Caco-2 (cell line): ENCODE measurements around the gene SLC6A6. TPM values are rescaled to one million over a fixed set of nuclear protein-coding genes. Genes with fewer than 3 reads are reported as not detected.
A peak's percentile ranks its signal among the peaks of the same experiment; 100 is the strongest.

Source experiments
- BruUV-seq: library from RNA; stranded (reverse); fragments of 400-500 nt; replicated peaks from 2 replicates; lab custom pipeline; 2021; lab: Mats Ljungman, UMichigan
- CTCF ChIA-PET: fragments of 300-600 bp; sonication (Branson Sonifier 250); formaldehyde crosslinking; loops from one replicate; lab custom pipeline; 2022; ENCODE audit warnings: antibody characterized with exemption; lab: Charles Lee
- POLR2A ChIA-PET: fragments of 300-600 bp; sonication (Branson Sonifier 250); formaldehyde crosslinking; loops from one replicate; lab custom pipeline; 2022; ENCODE audit warnings: antibody characterized with exemption; lab: Charles Lee
- DNase-seq, 2 experiments: peaks; one replicate each; pipeline versions ENCODE4 v3.0.0 to v3.0.0-alpha.2; 2020 to 2022
- H3K27me3 ChIP-seq: replicated peaks from 2 replicates; pipeline ENCODE4 v1.6.0; 2011; ENCODE audit warnings: low read length; ENCODE audit not compliant: control insufficient read depth, insufficient read depth
- H3K36me3 ChIP-seq: 2 replicates; pipeline ENCODE4 v1.5.1; 2011; ENCODE audit warnings: low read length; ENCODE audit not compliant: control insufficient read depth, insufficient read depth
- H3K4me1 ChIP-seq: fragments of 250-450 bp; sonication (Bioruptor Pico); 2 replicates; pipeline ENCODE4 v1.5.1; 2020; ENCODE audit warnings: mild to moderate bottlenecking
- H3K4me3 ChIP-seq: 2 replicates; pipeline ENCODE4 v1.5.1; 2011; ENCODE audit warnings: low read depth, mild to moderate bottlenecking, control low read depth, low read length
- H3K9me3 ChIP-seq: fragments of 250-450 bp; sonication (Bioruptor Pico); 2 replicates; pipeline ENCODE4 v1.5.1; 2020; ENCODE audit warnings: mild to moderate bottlenecking, moderate library complexity
- H3K27ac Mint-ChIP-seq: one replicate; pipeline ENCODE4 v1.8.0; 2022; ENCODE audit warnings: mixed read lengths; ENCODE audit not compliant: unreplicated experiment
- H3K27me3 Mint-ChIP-seq: one replicate; pipeline ENCODE4 v1.8.0; 2022; ENCODE audit warnings: mixed read lengths; ENCODE audit not compliant: insufficient read depth, unreplicated experiment
- H3K36me3 Mint-ChIP-seq: one replicate; pipeline ENCODE4 v1.8.0; 2022; ENCODE audit warnings: mild to moderate bottlenecking, mixed read lengths; ENCODE audit not compliant: insufficient read depth, unreplicated experiment
- H3K4me1 Mint-ChIP-seq: one replicate; pipeline ENCODE4 v1.8.0; 2022; ENCODE audit warnings: low read depth, mixed read lengths; ENCODE audit not compliant: unreplicated experiment
- H3K4me3 Mint-ChIP-seq: one replicate; pipeline ENCODE4 v1.8.0; 2022; ENCODE audit warnings: mild to moderate bottlenecking, moderate library complexity, mixed read lengths; ENCODE audit not compliant: unreplicated experiment
- H3K9me3 Mint-ChIP-seq: one replicate; pipeline ENCODE4 v1.8.0; 2022; ENCODE audit warnings: mixed read lengths; ENCODE audit not compliant: unreplicated experiment
- CTCF ChIP-seq, 2 experiments: fragments of 200-600 bp in 1 of 2; IDR thresholded peaks; 1 replicate in 1 of 2; 2 replicates in 1 of 2; pipeline versions ENCODE4 v1.5.1 to v1.8.0; 2011 to 2022; ENCODE audit warnings: antibody characterized with exemption in 1 of 2, control low read depth in 1 of 2, inconsistent platforms in 1 of 2, low read depth in 1 of 2, low read length in 1 of 2, mild to moderate bottlenecking in 1 of 2, moderate library complexity in 1 of 2; ENCODE audit not compliant: insufficient read depth in 1 of 2, severe bottlenecking in 1 of 2, unreplicated experiment in 1 of 2
- intact Hi-C: fragments of 100-400 bp; cut with micrococcal nuclease; formaldehyde crosslinking; loops from one replicate; pipeline ENCODE4 v1.10.0; 2022; ENCODE audit not compliant: unreplicated experiment
- total RNA-seq: library from RNA; stranded (reverse); gene quantifications from 2 replicates; pipeline ENCODE4 v1.2.3, GENCODE V29; 2022

SLC6A6 gene
- total RNA-seq, 1 experiment from 2014 or later, result 49.6 TPM

DNA sequence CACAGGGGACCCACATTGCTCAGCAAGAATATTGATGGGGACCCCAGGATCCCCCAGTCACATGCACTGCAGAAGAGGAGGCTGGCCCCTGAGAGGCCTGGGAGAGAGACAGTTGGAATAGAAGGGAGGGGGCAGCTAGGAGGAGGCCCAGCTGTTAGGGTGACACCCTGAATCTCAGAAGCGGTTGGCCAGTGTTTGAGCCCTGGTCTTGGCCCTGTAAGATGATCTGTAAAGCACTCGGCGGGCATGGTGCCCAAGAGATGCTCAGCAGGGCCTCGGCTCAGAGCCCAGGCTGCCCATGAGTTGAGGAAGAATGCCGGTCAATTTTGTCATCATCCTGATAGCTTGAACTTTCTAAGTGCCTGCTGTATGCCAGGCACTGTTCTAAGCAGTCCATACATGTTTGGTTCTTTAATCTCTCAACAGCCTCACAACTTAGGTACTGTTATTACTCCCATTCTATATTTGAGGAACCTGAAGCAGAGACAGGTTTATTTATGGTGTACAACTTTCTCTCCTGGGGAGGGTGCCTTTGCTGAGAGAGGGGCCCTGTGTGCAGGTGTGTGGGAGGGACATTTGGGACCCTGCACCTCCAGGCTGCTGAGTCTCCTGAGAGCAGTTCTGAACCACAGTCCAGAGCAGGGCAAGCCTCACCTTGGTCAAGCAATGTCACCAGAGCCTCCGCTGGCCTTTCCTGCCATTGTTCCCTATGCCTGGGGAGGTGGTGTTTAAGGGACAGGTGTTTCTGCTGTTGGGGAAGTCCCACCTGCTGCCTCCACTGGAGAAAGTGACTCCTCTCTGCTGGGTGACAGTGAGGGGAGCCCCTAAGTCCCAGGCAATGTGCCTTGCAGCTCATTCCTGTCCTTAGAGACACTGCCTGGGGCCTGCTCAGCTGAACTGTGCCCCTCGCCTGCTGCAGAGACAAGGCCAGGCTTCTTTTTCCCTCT is 26.0 kb downstream of the SLC6A6 start:
- BruUV-seq, result no TSS peak
- peaks cover 23% of the 10 kb centered on the region for H3K4me1 ChIP-seq

DNA sequence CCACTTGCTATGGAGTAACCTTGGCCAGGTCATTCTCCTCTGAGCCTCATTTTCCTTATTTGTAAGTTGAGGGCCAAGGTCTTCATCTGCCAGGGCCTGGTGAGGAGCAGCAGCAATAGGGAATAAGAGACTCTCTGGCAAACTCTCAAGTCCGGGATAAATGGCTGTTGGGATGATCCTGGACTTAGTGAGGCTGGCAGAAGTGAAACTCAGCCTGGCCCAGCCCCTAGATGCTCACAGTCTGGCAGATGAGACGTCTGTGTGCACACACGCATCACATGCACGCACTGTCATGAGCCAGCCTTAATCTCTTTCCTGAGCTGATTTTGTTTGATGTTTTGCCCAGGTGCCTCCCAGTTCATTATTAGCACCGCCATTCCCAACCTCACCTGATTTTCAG is 26.8 kb downstream of the SLC6A6 start:
- Mint-ChIP-seq H3K36me3 (peaks cover 25% of the 10 kb centered on the region), H3K9me3 (no peaks in the 10 kb centered on the region), H3K4me3 (no peak overlapping the region), H3K27me3 (no peaks in the 10 kb centered on the region), H3K4me1 (peaks cover 19% of the 10 kb centered on the region), H3K27ac (peak overlapping the region; percentile 28)
- intact Hi-C loops, result no loop called here
- no peak for DNase-seq
- H3K4me1 ChIP-seq, result peaks cover 18% of the 10 kb centered on the region
- H3K4me3 ChIP-seq, result no peak overlapping the region
- ChIA-PET POLR2A (no interaction called here), CTCF (interaction anchor here (0.6 kb wide), 1 partner anchor 98 kb away, joined by 3 read pairs; no protein-coding TSS in a partner anchor)
- TF ChIP-seq CTCF (IDR thresholded peaks at IDR 0.05; ENCODE audit: insufficient read depth in 1 of 2, low read depth in 1 of 2, low read length in 1 of 2, severe bottlenecking in 1 of 2, unreplicated experiment in 1 of 2), result no peak
- no peaks in the 10 kb centered on the region for H3K9me3 ChIP-seq
- H3K27me3 ChIP-seq, result no peaks in the 10 kb centered on the region
- no peaks in the 10 kb centered on the region for H3K36me3 ChIP-seq
- BruUV-seq, result no TSS peak

More for the DNA sequence above, 26.0 kb downstream of the SLC6A6 start:
- no peak for TF ChIP-seq CTCF (IDR thresholded peaks at IDR 0.05; ENCODE audit: insufficient read depth in 1 of 2, low read depth in 1 of 2, low read length in 1 of 2, severe bottlenecking in 1 of 2, unreplicated experiment in 1 of 2)
- DNase-seq, result no peak
- no peaks in the 10 kb centered on the region for H3K27me3 Mint-ChIP-seq
- peaks cover 19% of the 10 kb centered on the region for H3K4me1 Mint-ChIP-seq
- intact Hi-C loops, result no loop called here
- ChIA-PET CTCF (interaction anchor here (1.0 kb wide), 1 partner anchor 225 kb away, joined by 3 read pairs; no protein-coding TSS in a partner anchor), POLR2A (no interaction called here)
- H3K4me3 Mint-ChIP-seq, result no peak overlapping the region
- Histone ChIP-seq H3K36me3 (no peaks in the 10 kb centered on the region; the same call in 1 of the 2 replicates), H3K27me3 (no peaks in the 10 kb centered on the region), H3K9me3 (no peaks in the 10 kb centered on the region), H3K4me3 (no peak overlapping the region)
- H3K36me3 Mint-ChIP-seq, result peaks cover 20% of the 10 kb centered on the region
- H3K9me3 Mint-ChIP-seq, result no peaks in the 10 kb centered on the region
- peak overlapping the region; percentile 12 for H3K27ac Mint-ChIP-seq

- intact Hi-C loops, result no loop called here
- Mint-ChIP-seq H3K27ac (peak overlapping the region; percentile 28), H3K4me1 (peaks cover 19% of the 10 kb centered on the region), H3K27me3 (no peaks in the 10 kb centered on the region), H3K9me3 (no peaks in the 10 kb centered on the region), H3K36me3 (peaks cover 29% of the 10 kb centered on the region), H3K4me3 (no peak overlapping the region)
- Histone ChIP-seq H3K27me3 (no peaks in the 10 kb centered on the region), H3K36me3 (no peaks in the 10 kb centered on the region), H3K4me3 (no peak overlapping the region), H3K4me1 (peaks cover 18% of the 10 kb centered on the region), H3K9me3 (no peaks in the 10 kb centered on the region)
- DNase-seq, result no peak
- TF ChIP-seq CTCF (IDR thresholded peaks at IDR 0.05; ENCODE audit: insufficient read depth in 1 of 2, low read depth in 1 of 2, low read length in 1 of 2, severe bottlenecking in 1 of 2, unreplicated experiment in 1 of 2), result no peak
- BruUV-seq, result no TSS peak
- ChIA-PET CTCF (interaction anchor here (0.6 to 0.7 kb wide), 2 partner anchors 53 to 99 kb away, joined by 3 to 5 read pairs; no protein-coding TSS in a partner anchor), POLR2A (no interaction called here)
Measured at GRCh38 chr3:14429640-14430039, 27.2 kb downstream of the SLC6A6 start.
